ENCODE results near the gene ADAMTS10.

DNA sequence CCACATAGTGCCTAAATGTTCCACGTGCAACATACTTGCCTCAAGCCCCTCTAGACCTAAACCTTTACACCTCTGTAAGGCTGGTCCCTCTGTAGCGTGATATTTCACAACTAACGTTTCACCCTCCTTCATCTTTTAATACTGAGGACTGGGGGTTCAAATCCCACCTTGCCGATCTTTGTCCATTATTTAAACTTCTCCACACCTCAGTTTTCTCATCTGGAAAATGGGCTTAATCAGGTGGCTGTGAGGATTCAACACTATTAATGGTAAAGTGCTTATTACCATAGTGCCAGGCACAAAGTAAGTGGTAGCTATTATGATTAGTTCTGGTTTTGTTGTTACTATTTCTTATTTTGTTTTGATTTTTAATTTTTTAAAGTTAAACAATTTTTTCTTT, 7.5 kb upstream of the ADAMTS10 start:
- TF ChIP-seq POLR2A (IDR thresholded peaks at IDR 0.05; ENCODE audit: low read depth, low read length) (no peak), EZH2 (IDR thresholded peaks at IDR 0.05; ENCODE audit: borderline replicate concordance, low read depth, low read length, severe bottlenecking) (no peak), POLR2AphosphoS5 (IDR thresholded peaks at IDR 0.05; ENCODE audit: insufficient read depth, low read depth, low read length) (no peak), JUN (IDR thresholded peaks at IDR 0.05; ENCODE audit: borderline replicate concordance, insufficient read depth, insufficient read length, low read depth) (no peak), FOS (IDR thresholded peaks at IDR 0.05; ENCODE audit: borderline replicate concordance, insufficient read depth, low read length) (no peak), MYC (IDR thresholded peaks at IDR 0.05; ENCODE audit: low read depth, low read length) (no peak), GATA2 (IDR thresholded peaks at IDR 0.05; ENCODE audit: insufficient read depth, insufficient read length, low read depth, low read length) (no peak)
- TF ChIP-seq, protein P1, sequence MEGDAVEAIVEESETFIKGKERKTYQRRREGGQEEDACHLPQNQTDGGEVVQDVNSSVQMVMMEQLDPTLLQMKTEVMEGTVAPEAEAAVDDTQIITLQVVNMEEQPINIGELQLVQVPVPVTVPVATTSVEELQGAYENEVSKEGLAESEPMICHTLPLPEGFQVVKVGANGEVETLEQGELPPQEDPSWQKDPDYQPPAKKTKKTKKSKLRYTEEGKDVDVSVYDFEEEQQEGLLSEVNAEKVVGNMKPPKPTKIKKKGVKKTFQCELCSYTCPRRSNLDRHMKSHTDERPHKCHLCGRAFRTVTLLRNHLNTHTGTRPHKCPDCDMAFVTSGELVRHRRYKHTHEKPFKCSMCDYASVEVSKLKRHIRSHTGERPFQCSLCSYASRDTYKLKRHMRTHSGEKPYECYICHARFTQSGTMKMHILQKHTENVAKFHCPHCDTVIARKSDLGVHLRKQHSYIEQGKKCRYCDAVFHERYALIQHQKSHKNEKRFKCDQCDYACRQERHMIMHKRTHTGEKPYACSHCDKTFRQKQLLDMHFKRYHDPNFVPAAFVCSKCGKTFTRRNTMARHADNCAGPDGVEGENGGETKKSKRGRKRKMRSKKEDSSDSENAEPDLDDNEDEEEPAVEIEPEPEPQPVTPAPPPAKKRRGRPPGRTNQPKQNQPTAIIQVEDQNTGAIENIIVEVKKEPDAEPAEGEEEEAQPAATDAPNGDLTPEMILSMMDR (IDR thresholded peaks at IDR 0.05; ENCODE audit: extremely low read depth in 1 of 2, insufficient read depth in 1 of 2, low read depth in 1 of 2, low read length in 2 of 2): no peak

Measured in endothelial cell of umbilical vein (primary cell).